Measurements from ENCODE around the gene TMCO4.

Gene TMCO4

GRCh38 chr1:19715334-19716203 lies 84.1 kb downstream of the TMCO4 start:
- DNase-seq (ENCODE audit: low read depth) = peak; percentile 90

GRCh38 chr1:19712928-19713327 lies 86.8 kb downstream of the TMCO4 start:
- DNase-seq (ENCODE audit: low read depth) = no peak

- DNase-seq (ENCODE audit: low read depth) = no peak
Observed at GRCh38 chr1:19710825-19711611, 88.7 kb downstream of the TMCO4 start.

DNA sequence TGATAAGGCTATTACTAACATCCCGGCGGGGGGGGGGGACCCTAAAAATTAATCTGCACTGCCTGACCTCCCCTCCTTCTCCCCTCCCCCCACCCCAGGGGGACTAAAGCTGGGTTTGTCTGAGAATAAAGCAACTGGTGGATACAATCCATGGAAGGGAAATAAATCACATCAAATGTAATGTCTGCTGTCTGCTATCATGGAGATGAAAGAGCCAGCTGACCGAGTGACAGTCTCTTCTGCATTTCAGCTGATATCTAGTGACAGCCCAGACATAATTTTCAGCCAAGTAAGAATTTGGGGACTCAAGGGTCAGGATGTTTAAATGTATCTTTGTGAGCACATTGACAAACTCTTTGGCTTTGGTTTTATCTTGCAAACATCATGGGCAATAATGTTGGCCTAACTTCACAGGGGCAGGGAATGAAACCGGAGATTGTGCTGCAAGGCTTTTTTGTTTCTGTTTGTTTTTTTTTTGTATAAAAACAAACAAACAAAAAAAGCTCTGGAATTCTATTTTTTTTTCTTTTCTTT lies 90.4 kb downstream of the TMCO4 start:
- no peak for DNase-seq (ENCODE audit: low read depth)

DNA sequence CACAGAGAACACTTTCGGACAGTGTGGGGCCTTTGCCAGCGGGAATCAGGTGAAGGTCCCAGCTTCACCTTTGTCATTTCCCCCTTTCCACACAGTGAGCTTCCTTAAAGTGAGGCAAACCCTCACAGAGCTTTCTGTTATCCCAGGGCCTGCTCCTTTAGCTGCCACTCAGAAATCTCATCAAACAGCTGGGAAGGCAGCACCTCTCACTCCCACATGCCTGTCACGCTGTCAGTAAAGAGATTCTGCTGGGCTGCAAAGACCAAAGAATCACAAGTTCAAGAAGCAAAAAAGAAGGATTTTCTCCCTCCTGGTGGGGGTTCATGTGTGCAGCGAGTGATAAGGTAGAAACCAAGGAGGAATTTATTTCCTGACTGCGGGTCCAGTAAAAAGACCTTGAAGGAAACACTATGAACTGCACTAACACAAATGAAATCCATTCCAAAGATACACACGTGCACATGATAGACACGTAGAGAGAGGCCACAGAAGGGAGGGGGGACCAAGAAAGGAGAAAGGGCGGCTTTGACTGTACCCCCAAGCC lies 91.1 kb downstream of the TMCO4 start:
- no peak for DNase-seq (ENCODE audit: low read depth)

DNA sequence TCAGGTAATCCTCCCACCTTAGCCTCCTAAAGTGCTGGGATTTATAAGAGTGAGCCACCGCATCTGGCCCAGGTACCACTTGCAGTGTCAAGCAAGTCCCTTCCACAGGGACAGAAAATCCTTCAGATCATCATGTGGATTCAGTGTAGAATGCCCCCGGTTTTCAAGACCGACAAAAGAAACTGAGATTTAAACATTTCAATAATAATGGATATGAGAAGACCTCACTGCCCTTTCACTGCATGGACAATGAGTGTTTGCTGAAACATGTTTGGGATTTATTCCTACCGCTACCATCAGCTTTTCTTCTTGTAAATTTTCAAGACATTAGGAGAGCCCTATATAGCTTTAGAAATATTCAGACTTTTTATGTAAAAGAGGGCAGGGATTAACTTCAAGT lies 93.6 kb downstream of the TMCO4 start:
- DNase-seq (ENCODE audit: low read depth) = no peak

- no peak for DNase-seq (ENCODE audit: low read depth)
Observed at GRCh38 chr1:19705464-19705863, 94.3 kb downstream of the TMCO4 start.

GRCh38 chr1:19704247-19705113 lies 95.2 kb downstream of the TMCO4 start:
- peak; percentile 19 for DNase-seq (ENCODE audit: low read depth)

GRCh38 chr1:19703280-19703679 lies 96.4 kb downstream of the TMCO4 start:
- DNase-seq (ENCODE audit: low read depth) = no peak

DNA sequence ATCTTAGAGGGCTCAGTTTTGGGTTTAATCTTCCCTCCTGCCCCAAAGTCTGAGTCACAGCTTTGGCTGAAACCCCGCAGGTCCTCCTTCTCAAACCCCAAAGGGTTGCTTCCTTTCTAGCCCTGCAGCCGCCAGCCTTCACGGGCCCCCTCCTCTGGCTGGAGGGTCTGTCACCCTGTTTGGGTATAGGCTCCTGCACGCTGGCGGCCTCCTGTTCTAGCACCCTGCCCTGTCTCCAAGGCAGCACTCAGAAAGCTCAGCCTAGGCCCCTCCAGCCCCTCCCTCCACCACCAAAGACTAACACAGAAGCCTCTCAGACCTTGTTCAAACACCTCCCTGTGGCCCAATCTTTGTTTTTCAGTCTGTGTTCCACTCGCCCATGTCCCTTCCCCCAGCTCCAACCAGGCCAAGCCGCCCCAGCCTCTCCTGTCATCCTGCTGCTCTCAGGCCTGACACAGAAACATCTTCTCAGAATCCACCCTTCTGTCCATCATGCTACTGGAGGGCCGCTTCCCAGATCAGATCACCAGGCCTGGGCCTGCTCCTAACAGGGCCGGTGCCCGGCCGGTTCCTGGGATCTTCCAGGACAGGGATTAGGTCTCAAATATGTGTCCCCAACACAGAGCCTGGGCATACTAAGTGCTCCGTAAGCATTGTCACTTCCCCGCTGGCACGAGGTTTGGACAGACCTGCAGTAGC lies 99.5 kb downstream of the TMCO4 start:
- DNase-seq (ENCODE audit: low read depth) = no peak

GRCh38 chr1:19698181-19698580 lies 101.5 kb downstream of the TMCO4 start:
- no peak for DNase-seq (ENCODE audit: low read depth)

- no peak for DNase-seq (ENCODE audit: low read depth)
Observed at GRCh38 chr1:19696820-19697219, 102.9 kb downstream of the TMCO4 start.

- DNase-seq (ENCODE audit: low read depth) = no peak
Observed at GRCh38 chr1:19695772-19696171, 103.9 kb downstream of the TMCO4 start.

DNA sequence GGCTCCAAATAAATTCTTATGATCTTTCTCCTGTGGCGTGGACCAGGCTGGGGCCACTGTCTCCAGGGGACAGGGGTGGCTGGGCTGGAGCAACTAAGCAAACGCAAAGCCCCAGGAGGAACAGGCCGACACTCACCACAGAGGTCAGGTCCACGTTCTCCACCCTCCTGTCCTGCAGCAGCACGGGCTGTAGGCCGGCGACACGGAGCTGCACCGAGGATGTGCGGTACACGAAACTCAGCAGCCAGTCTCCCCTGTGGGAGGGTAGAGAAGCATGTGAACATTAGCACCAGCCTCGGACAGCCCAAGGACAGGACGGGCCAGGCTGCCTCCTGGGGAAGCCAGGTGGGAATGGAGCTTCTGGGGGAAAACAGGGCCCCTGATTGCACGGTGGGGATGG lies 105.4 kb downstream of the TMCO4 start:
- DNase-seq (ENCODE audit: low read depth) = no peak

DNA sequence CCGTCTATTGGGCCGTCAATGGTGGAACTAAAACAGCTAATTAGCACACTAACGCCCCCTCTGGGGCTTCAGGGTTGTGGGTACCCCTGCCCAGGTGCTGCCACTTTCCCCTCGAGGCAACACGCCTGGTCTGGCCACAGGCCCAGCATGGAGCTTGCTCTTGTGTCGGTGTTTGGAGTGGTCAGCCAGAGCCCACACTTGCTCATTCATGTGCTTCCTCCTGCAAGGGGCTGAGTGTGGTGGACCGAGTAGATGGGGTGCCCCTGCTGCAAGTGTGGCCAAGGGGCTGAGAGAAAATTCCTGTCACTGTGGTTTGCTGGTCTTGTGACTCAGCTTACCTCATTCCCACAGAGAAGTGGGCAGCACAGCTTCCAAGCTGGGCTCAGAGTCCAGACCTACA lies 109.4 kb downstream of the TMCO4 start:
- DNase-seq (ENCODE audit: low read depth) = no peak

DNA sequence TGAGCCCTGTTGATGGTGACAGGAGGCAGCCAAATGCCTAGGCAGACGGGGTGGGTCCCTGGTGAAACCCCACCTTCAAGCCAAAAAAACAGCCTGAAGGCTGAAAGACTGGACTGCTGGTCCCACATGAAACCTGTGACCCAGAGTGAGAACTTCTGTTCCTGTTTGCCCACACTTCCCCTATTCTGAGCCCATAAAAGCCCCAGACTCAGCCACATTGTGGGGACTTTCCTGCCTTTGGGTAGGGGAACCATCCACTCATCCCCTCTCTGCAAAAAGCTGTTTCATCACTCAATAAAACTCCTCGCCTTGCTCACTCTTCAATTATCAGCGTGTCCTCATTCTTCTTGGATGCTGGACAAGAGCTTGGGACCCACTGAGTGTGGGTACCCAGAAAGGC lies 109.9 kb downstream of the TMCO4 start:
- DNase-seq (ENCODE audit: low read depth) = no peak

GRCh38 chr1:19689085-19689757 lies 110.5 kb downstream of the TMCO4 start:
- no peak for DNase-seq (ENCODE audit: low read depth)

- DNase-seq (ENCODE audit: low read depth) = no peak
Observed at GRCh38 chr1:19688041-19688842, 111.5 kb downstream of the TMCO4 start.

- no peak for DNase-seq (ENCODE audit: low read depth)
Observed at GRCh38 chr1:19687414-19687813, 112.3 kb downstream of the TMCO4 start.

GRCh38 chr1:19685994-19686393 lies 113.7 kb downstream of the TMCO4 start:
- DNase-seq (ENCODE audit: low read depth) = no peak
